K562 (cell line): ENCODE measurements around the gene FBXO17. TPM values are rescaled to one million over a fixed set of nuclear protein-coding genes. Genes with fewer than 3 reads are reported as not detected.

Experiments used
- ATAC-seq: fragments of 200-7000 bp; cut with Tn5 transposase; 3 replicates; pipeline ENCODE4 v1.9.1; 2020; ENCODE audit warnings: moderate library complexity
- BruUV-seq: library from RNA; stranded (reverse); fragments of 400-500 nt; replicated peaks from 2 replicates; lab custom pipeline; 2021; lab: Mats Ljungman, UMichigan
- CTCF ChIA-PET: fragments of 300-600 bp; formaldehyde crosslinking; extraction: SDS; loops from one replicate; lab custom pipeline; 2021; ENCODE audit warnings: low intra/inter-chr PET ratio; lab: Yijun Ruan, JAX
- POLR2A ChIA-PET: fragments of 300-600, 350-650 bp; sonication (Branson Sonifier 250); formaldehyde crosslinking; extraction: SDS; loops from one replicate; lab custom pipeline; 2021; ENCODE audit warnings: antibody characterized with exemption, inconsistent platforms; lab: Yijun Ruan, JAX
- DNase-seq, 4 experiments: peaks; one replicate each; pipeline versions ENCODE4 v3.0.0 to v3.0.0-alpha.2; 2011 to 2018; ENCODE audit warnings: low spot score in 3 of 4, mixed read lengths in 3 of 4; ENCODE audit errors: extremely low read depth in 1 of 4
- FAIRE-seq: peaks from 2 replicates; lab custom pipeline; 2011; peaks lifted over from hg19 to GRCh38; lab: Jason Lieb, UNC
- H2AFZ ChIP-seq: 2 replicates; pipeline ENCODE4 v1.6.0; 2011; ENCODE audit warnings: low read depth, low read length, control low read depth, inconsistent platforms
- H3K27ac ChIP-seq: fragments of 200-600 bp; 3 replicates; pipeline ENCODE4 v1.8.0; 2011; ENCODE audit warnings: low read depth, mild to moderate bottlenecking, control low read depth, inconsistent platforms, low read length, moderate library complexity, mixed read lengths; ENCODE audit errors: extremely low read depth
- H3K27me3 ChIP-seq, 2 experiments: fragments of 300-600 bp in 1 of 2; 2 replicates in 1 of 2; 3 replicates in 1 of 2; pipeline versions ENCODE4 v1.6.0 to v1.8.0; 2011; ENCODE audit warnings: inconsistent platforms in 2 of 2, low read length in 2 of 2, mild to moderate bottlenecking in 1 of 2, mixed read lengths in 1 of 2, moderate library complexity in 1 of 2; ENCODE audit not compliant: control insufficient read depth in 2 of 2, insufficient read depth in 2 of 2
- H3K36me3 ChIP-seq: fragments of 300-600 bp; 3 replicates; pipeline ENCODE4 v1.8.0; 2011; ENCODE audit warnings: mild to moderate bottlenecking, low read length, inconsistent platforms; ENCODE audit not compliant: control insufficient read depth, insufficient read depth
- H3K4me1 ChIP-seq, 2 experiments: fragments of 200-600 bp in 1 of 2; replicated peaks in 1 of 2; 2 replicates in 1 of 2; 3 replicates in 1 of 2; pipeline versions ENCODE4 v1.5.1 to v1.8.0; 2011; ENCODE audit warnings: inconsistent platforms in 2 of 2, low read length in 2 of 2, mild to moderate bottlenecking in 1 of 2, mixed read lengths in 1 of 2, moderate library complexity in 1 of 2; ENCODE audit not compliant: control insufficient read depth in 2 of 2, insufficient read depth in 2 of 2
- H3K4me2 ChIP-seq: 2 replicates; pipeline ENCODE4 v1.6.1; 2011; ENCODE audit warnings: low read length, control low read depth, inconsistent platforms, mixed read lengths; ENCODE audit not compliant: insufficient read depth
- H3K4me3 ChIP-seq: fragments of 200-600 bp; sonication (generic), shearing (Covaris generic); 2 replicates; pipeline ENCODE4 v1.5.1; 2016; ENCODE audit warnings: control low read depth, inconsistent platforms
- H3K79me2 ChIP-seq: fragments of 200-600 bp; 3 replicates; pipeline ENCODE4 v1.8.0; 2011; ENCODE audit warnings: low read length, inconsistent platforms; ENCODE audit not compliant: control insufficient read depth, insufficient read depth
- H3K9ac ChIP-seq, 2 experiments: 2 replicates each; pipeline versions ENCODE4 v1.6.0 to v1.6.1; 2011; ENCODE audit warnings: low read depth in 2 of 2, low read length in 2 of 2, control low read depth in 1 of 2, inconsistent platforms in 1 of 2, mild to moderate bottlenecking in 1 of 2, mixed read lengths in 1 of 2; ENCODE audit not compliant: insufficient read depth in 1 of 2
- H3K9me1 ChIP-seq: one replicate; pipeline ENCODE4 v1.6.0; 2011; ENCODE audit warnings: inconsistent platforms, mild to moderate bottlenecking, low read length, moderate library complexity; ENCODE audit not compliant: control insufficient read depth, insufficient read depth
- H3K9me3 ChIP-seq: replicated peaks from 2 replicates; pipeline ENCODE4 v1.5.1; 2011; ENCODE audit warnings: low read depth, low read length, inconsistent platforms; ENCODE audit not compliant: control insufficient read depth, insufficient read depth
- H4K20me1 ChIP-seq: replicated peaks from 2 replicates; pipeline ENCODE4 v1.6.1; 2011; ENCODE audit warnings: low read length, inconsistent platforms, mixed read lengths; ENCODE audit not compliant: control insufficient read depth, insufficient read depth
- ATF7 ChIP-seq: fragments of 450-650 bp; IDR thresholded peaks from 2 replicates; pipeline ENCODE4 v1.7.1; 2014; ENCODE audit warnings: mild to moderate bottlenecking, moderate library complexity
- CBX2 ChIP-seq: fragments of 200-600 bp; sonication (generic); IDR thresholded peaks from one replicate; pipeline ENCODE4 v1.6.1; 2012; ENCODE audit warnings: mild to moderate bottlenecking, low read length, inconsistent platforms; ENCODE audit not compliant: insufficient read depth, poor library complexity, severe bottlenecking
- CHD2 ChIP-seq: IDR thresholded peaks from 2 replicates; pipeline ENCODE4 v1.6.1; 2011; ENCODE audit warnings: low read depth, low read length
- DACH1 ChIP-seq: fragments of 450-650 bp; IDR thresholded peaks from 2 replicates; pipeline ENCODE4 v1.6.1; 2018; ENCODE audit not compliant: partially characterized antibody
- EP300 ChIP-seq: IDR thresholded peaks from 2 replicates; pipeline ENCODE4 v1.6.1; 2012; ENCODE audit warnings: low read length, improper control_type of control experiment
- ESRRB ChIP-seq: fragments of 250-450 bp; sonication (Bioruptor Pico); IDR thresholded peaks from 2 replicates; pipeline ENCODE4 v1.5.0; 2020; ENCODE audit warnings: mild to moderate bottlenecking, moderate library complexity, borderline replicate concordance
- FOXJ3 ChIP-seq: sonication (generic); formaldehyde crosslinking; IDR thresholded peaks from 2 replicates; pipeline ENCODE4 v1.4.0; 2020; ENCODE audit warnings: mild to moderate bottlenecking, missing genetic modification reagents
- GTF2F1 ChIP-seq: IDR thresholded peaks from 2 replicates; pipeline ENCODE4 v1.6.1; 2011; ENCODE audit warnings: low read depth, low read length, improper control_type of control experiment
- KHSRP ChIP-seq: fragments of 450-650 bp; IDR thresholded peaks from 2 replicates; pipeline ENCODE4 v1.6.1; 2017
- POLR2A ChIP-seq: fragments of 450-650 bp; conservative IDR thresholded peaks from 2 replicates; pipeline ENCODE4 v1.6.1; 2016
- PURB ChIP-seq: sonication (generic); formaldehyde crosslinking; IDR thresholded peaks from 2 replicates; pipeline ENCODE4 v1.9.0; 2021; ENCODE audit warnings: low read depth, mild to moderate bottlenecking, missing genetic modification reagents
- SRSF1 ChIP-seq: fragments of 200-400 bp; formaldehyde crosslinking; IDR thresholded peaks from 2 replicates; pipeline ENCODE4 v1.6.1; 2017; ENCODE audit warnings: mild to moderate bottlenecking, low read depth, low read length, moderate library complexity
- SUPT5H ChIP-seq: fragments of 450-650 bp; IDR thresholded peaks from 2 replicates; pipeline ENCODE4 v1.6.1; 2016
- ZFP30 ChIP-seq: fragments of 250-450 bp; sonication (Bioruptor Pico); IDR thresholded peaks from 2 replicates; pipeline ENCODE4 v1.8.0; 2022; ENCODE audit warnings: moderate library complexity, mild to moderate bottlenecking, inconsistent platforms, borderline replicate concordance
- ZNF121 ChIP-seq: sonication (generic); formaldehyde crosslinking; conservative IDR thresholded peaks from 2 replicates; pipeline ENCODE4 v1.8.0; 2022; ENCODE audit warnings: missing genetic modification reagents
- ZNF699 ChIP-seq: fragments of 250-450 bp; sonication (Bioruptor Pico); IDR thresholded peaks from 2 replicates; pipeline ENCODE4 v1.8.0; 2021; ENCODE audit warnings: mild to moderate bottlenecking, moderate library complexity; ENCODE audit not compliant: insufficient replicate concordance
- ZZZ3 ChIP-seq: fragments of 450-650 bp; IDR thresholded peaks from 2 replicates; pipeline ENCODE4 v1.6.1; 2016; ENCODE audit warnings: antibody characterized with exemption, mild to moderate bottlenecking, moderate library complexity
- WGBS: fragments of 100-300 bp; shearing (Covaris generic); methylation state at CpG from one replicate; pipeline ENCODE4 v1.1.6; 2016; ENCODE audit warnings: low coverage, mixed read lengths; ENCODE audit not compliant: insufficient coverage; ENCODE audit errors: missing lambda C conversion rate; 5-methylcytosine and 5-hydroxymethylcytosine counted together
- in situ Hi-C: fragments of 300-500 bp; cut with MboI; formaldehyde crosslinking; loops from 4 replicates; pipeline ENCODE4 v1.15.0; 2018; ENCODE audit warnings: inconsistent platforms, mixed read lengths
- intact Hi-C: fragments of 100-400 bp; cut with micrococcal nuclease; formaldehyde crosslinking; loops from 2 replicates; pipeline ENCODE4 v1.14.2; 2022
- polyA plus RNA-seq, 8 experiments: library from polyadenylated mRNA; depleted of rRNA in 4 of 8; stranded (reverse) in 5 of 8; unstranded in 3 of 8; fragments of >200 nt; fragmentation: Nextera tagmentation in 2 of 8; fragmentation: Illumina TruSeq in 1 of 8; extraction: Ambion mirVana in 2 of 8; extraction: Trizol in 1 of 8; gene quantifications; 2 replicates each; pipeline versions ENCODE4 v1.2.1 to v1.2.3, GENCODE V29; 2011 to 2014; ENCODE audit warnings: inconsistent platforms in 1 of 8, missing spikeins in 1 of 8
- total RNA-seq, 7 experiments: library from RNA; depleted of rRNA in 6 of 7; stranded (reverse); fragments of >200 nt in 6 of 7; fragmentation: Illumina TruSeq in 2 of 7; extraction: Trizol in 2 of 7; gene quantifications; 2 replicates each; pipeline versions ENCODE4 v1.2.1 to v1.2.3, GENCODE V29; 2011 to 2021; ENCODE audit warnings: low replicate concordance in 1 of 7
- TF ChIP-seq, protein P1 (sequence below), 2 experiments: fragments of 450-650 bp; IDR thresholded peaks; 2 replicates each; pipeline ENCODE4 v1.6.1; 2018; ENCODE audit warnings: mild to moderate bottlenecking in 2 of 2, low read depth in 1 of 2; ENCODE audit not compliant: partially characterized antibody in 2 of 2
- TF ChIP-seq, protein P2 (sequence below): sonication (generic); formaldehyde crosslinking; IDR thresholded peaks from 2 replicates; pipeline ENCODE4 v1.8.1; 2023; ENCODE audit warnings: mild to moderate bottlenecking, missing genetic modification reagents

Gene FBXO17
- total and polyA plus RNA-seq, 9 of the 15 experiments (the other 6 are each of a cell fraction or from before 2014, with no cell fraction given), result 4.1 to 27.1 (median 19.0) TPM

DNA sequence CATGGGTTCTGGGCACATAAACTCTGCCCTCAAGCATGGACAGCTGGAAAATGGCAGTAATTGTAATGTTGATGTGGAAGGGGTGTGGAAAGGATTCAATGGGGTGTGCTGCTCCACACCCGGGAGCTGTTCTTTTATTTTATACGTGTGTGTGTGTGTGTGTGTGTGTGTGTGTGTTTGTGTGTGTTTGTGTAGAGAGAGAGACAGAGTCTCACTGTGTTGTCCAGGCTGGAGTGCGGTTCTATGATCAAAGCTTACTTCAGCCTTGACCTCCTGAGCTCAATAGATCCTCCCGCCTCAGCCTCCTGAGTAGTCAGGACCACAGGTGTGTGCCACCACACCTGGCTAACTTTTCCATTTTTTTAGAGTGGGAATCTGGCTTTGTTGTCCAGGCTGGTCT is 42.0 kb downstream of the FBXO17 start:
- Histone ChIP-seq H4K20me1 (no peaks in the 10 kb centered on the region; the same call in 1 of the 2 replicates), H3K36me3 (peaks cover 25% of the 10 kb centered on the region), H3K9ac (no peak overlapping the region), H3K79me2 (peaks cover 43% of the 10 kb centered on the region), H3K4me3 (no peak overlapping the region), H3K9me1 (no peaks in the 10 kb centered on the region), H3K9me3 (peaks cover 18% of the 10 kb centered on the region), H3K4me2 (no peak overlapping the region), H2AFZ (no peak overlapping the region), H3K4me1 (peaks cover 0 to 18% of the 10 kb centered on the region in 2 experiments; a peak in 3 of 5 replicates), H3K27me3 (no peaks in the 10 kb centered on the region), H3K27ac (no peak overlapping the region)
- FAIRE-seq (no peak), ATAC-seq (no peak), DNase-seq (peak in 1 of 4 experiments; percentile 2)
- TF ChIP-seq SUPT5H, result peak; percentile 52; the same call in 1 of the 2 replicates
- no peak for TF ChIP-seq PURB (CRISPR knock-in tag)
- TF ChIP-seq EP300, result no peak
- TF ChIP-seq SRSF1, result no peak
- TF ChIP-seq CBX2, result no peak
- TF ChIP-seq ZNF121 (CRISPR knock-in tag), result peak; percentile 35
- TF ChIP-seq, protein P1, sequence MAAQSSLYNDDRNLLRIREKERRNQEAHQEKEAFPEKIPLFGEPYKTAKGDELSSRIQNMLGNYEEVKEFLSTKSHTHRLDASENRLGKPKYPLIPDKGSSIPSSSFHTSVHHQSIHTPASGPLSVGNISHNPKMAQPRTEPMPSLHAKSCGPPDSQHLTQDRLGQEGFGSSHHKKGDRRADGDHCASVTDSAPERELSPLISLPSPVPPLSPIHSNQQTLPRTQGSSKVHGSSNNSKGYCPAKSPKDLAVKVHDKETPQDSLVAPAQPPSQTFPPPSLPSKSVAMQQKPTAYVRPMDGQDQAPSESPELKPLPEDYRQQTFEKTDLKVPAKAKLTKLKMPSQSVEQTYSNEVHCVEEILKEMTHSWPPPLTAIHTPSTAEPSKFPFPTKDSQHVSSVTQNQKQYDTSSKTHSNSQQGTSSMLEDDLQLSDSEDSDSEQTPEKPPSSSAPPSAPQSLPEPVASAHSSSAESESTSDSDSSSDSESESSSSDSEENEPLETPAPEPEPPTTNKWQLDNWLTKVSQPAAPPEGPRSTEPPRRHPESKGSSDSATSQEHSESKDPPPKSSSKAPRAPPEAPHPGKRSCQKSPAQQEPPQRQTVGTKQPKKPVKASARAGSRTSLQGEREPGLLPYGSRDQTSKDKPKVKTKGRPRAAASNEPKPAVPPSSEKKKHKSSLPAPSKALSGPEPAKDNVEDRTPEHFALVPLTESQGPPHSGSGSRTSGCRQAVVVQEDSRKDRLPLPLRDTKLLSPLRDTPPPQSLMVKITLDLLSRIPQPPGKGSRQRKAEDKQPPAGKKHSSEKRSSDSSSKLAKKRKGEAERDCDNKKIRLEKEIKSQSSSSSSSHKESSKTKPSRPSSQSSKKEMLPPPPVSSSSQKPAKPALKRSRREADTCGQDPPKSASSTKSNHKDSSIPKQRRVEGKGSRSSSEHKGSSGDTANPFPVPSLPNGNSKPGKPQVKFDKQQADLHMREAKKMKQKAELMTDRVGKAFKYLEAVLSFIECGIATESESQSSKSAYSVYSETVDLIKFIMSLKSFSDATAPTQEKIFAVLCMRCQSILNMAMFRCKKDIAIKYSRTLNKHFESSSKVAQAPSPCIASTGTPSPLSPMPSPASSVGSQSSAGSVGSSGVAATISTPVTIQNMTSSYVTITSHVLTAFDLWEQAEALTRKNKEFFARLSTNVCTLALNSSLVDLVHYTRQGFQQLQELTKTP (IDR thresholded peaks at IDR 0.05; ENCODE audit: low read depth in 1 of 2, partially characterized antibody in 2 of 2), result no peak
- TF ChIP-seq ATF7, result no peak
- no peak for TF ChIP-seq DACH1
- no peak for TF ChIP-seq GTF2F1
- TF ChIP-seq, protein P2, sequence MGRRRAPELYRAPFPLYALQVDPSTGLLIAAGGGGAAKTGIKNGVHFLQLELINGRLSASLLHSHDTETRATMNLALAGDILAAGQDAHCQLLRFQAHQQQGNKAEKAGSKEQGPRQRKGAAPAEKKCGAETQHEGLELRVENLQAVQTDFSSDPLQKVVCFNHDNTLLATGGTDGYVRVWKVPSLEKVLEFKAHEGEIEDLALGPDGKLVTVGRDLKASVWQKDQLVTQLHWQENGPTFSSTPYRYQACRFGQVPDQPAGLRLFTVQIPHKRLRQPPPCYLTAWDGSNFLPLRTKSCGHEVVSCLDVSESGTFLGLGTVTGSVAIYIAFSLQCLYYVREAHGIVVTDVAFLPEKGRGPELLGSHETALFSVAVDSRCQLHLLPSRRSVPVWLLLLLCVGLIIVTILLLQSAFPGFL (CRISPR knock-in tag), result no peak
- no peak for TF ChIP-seq CHD2
- no peak for TF ChIP-seq KHSRP
- TF ChIP-seq ZNF699 (CRISPR knock-in tag), result no peak
- no peak for TF ChIP-seq ZFP30 (CRISPR knock-in tag)
- 0 out of 2 replicates have a peak, but pooled peaks have one; percentile 41 for TF ChIP-seq POLR2A
- TF ChIP-seq ZZZ3, result no peak
- no peak for TF ChIP-seq ESRRB (CRISPR knock-in tag)
- TF ChIP-seq FOXJ3 (CRISPR knock-in tag), result no peak
- BruUV-seq, result no TSS peak
- POLR2A ChIA-PET, result interaction anchor here (0.6 to 1.4 kb wide), 6 partner anchors 8 to 530 kb away, joined by 3 to 7 read pairs (median 3); no protein-coding TSS in a partner anchor
- in situ Hi-C loops (no loop called here), intact Hi-C loops (loop anchor here (5.0 to 10.0 kb wide), 3 partner anchors 101 to 419 kb away; partner anchors contain the start of gene ECH1)
- 100% methylated on average over 4 of the region's 4 CpGs for WGBS
- CTCF ChIA-PET, result no interaction called here
